ENCODE results near the gene DDX10.

DDX10 gene

GRCh38 chr11:108705061-108705460, 40.2 kb downstream of the DDX10 start:
- TF ChIP-seq, protein P1, sequence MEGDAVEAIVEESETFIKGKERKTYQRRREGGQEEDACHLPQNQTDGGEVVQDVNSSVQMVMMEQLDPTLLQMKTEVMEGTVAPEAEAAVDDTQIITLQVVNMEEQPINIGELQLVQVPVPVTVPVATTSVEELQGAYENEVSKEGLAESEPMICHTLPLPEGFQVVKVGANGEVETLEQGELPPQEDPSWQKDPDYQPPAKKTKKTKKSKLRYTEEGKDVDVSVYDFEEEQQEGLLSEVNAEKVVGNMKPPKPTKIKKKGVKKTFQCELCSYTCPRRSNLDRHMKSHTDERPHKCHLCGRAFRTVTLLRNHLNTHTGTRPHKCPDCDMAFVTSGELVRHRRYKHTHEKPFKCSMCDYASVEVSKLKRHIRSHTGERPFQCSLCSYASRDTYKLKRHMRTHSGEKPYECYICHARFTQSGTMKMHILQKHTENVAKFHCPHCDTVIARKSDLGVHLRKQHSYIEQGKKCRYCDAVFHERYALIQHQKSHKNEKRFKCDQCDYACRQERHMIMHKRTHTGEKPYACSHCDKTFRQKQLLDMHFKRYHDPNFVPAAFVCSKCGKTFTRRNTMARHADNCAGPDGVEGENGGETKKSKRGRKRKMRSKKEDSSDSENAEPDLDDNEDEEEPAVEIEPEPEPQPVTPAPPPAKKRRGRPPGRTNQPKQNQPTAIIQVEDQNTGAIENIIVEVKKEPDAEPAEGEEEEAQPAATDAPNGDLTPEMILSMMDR (IDR thresholded peaks at IDR 0.05; ENCODE audit: control insufficient read depth, insufficient read depth, low read depth, low read length, missing control alignments) = no peak
- H3K4me3 ChIP-seq (ENCODE audit: control insufficient read depth, low read depth, low read length) = no peak overlapping the region
- DNase-seq (ENCODE audit: low read depth) = no peak

DNA sequence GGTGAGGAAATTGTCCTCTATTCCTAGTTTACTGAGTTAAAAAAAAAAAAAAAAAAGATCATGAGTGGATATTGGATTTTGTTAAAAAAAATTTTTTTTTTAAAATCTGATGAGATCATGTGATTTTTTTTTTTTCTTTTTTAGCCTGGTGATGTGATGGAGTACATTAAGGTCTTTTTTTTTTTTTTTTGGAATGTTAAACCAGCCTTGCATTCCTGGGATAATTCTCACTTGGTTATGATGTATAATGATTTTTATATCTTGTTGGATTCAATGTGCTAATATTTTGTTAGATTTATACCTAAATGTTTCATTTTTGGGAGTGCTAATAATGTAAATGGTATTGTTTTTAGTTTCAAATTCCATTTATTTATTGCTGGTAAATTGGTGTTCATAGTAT, 43.3 kb downstream of the DDX10 start:
- DNase-seq (ENCODE audit: low read depth) = no peak
- no peak overlapping the region for H3K4me3 ChIP-seq (ENCODE audit: control insufficient read depth, low read depth, low read length)
- TF ChIP-seq, protein P1 (IDR thresholded peaks at IDR 0.05; ENCODE audit: control insufficient read depth, insufficient read depth, low read depth, low read length, missing control alignments) = no peak

DNA sequence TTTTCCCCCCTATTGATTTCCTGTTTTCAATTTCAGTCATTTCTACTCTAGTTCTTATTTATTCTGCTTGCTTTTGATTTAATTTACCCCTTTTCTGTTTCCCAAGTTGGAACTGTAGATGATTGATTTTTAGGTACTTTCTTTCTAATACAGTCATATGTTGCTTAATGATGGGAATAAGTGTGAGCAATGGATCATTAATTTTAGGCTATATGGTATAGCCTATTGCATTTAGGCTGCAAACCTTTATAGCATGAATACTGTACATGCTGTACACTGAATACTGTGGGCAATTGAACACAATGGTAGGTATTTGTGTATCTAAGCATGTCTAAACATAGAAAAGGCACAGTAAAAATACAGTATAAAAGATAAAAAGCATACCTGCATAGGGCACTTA, 44.9 kb downstream of the DDX10 start:
- TF ChIP-seq, protein P1 (IDR thresholded peaks at IDR 0.05; ENCODE audit: control insufficient read depth, insufficient read depth, low read depth, low read length, missing control alignments) = no peak
- DNase-seq (ENCODE audit: low read depth) = no peak
- H3K4me3 ChIP-seq (ENCODE audit: control insufficient read depth, low read depth, low read length) = no peak overlapping the region

DNA sequence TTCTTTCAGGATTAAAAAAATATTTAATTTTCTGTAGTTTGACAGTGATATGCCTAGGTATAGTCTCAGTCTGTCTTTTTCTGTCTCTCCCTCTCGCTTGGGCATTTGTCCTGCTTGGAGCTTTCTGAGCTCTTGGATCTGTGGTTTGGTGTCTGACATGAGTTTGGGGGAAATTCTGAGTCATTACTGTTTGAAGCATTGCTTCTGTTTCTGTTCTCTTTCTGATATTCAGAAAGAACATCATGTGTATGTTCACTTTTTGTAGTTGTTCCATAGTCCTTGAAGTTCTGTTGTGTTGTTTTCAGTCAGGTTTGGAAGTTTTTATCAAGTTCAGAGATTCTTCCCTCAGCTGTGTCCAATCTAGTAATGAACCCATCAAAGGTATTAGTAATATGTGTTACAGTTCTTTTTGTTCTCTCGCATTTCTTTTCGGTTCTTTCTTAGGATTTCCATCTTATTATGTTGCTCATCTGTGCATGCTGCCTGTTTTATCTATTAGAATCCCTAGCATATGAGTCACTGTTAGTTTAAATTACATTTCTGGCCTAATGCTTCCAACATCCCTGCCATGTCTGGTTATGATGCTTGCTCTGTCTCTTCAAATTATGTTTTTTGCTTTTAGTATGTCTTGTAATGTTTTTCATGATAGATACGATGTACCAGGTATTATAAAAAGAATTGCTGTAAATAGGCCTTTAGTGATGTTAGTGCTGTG, 48.4 kb downstream of the DDX10 start:
- no peak overlapping the region for H3K4me3 ChIP-seq (ENCODE audit: control insufficient read depth, low read depth, low read length)
- TF ChIP-seq, protein P1 (IDR thresholded peaks at IDR 0.05; ENCODE audit: control insufficient read depth, insufficient read depth, low read depth, low read length, missing control alignments) = no peak
- no peak for DNase-seq (ENCODE audit: low read depth)

- TF ChIP-seq, protein P1 (IDR thresholded peaks at IDR 0.05; ENCODE audit: control insufficient read depth, insufficient read depth, low read depth, low read length, missing control alignments) = no peak
- no peak for DNase-seq (ENCODE audit: low read depth)
- no peak overlapping the region for H3K4me3 ChIP-seq (ENCODE audit: control insufficient read depth, low read depth, low read length)
Measured at GRCh38 chr11:108715239-108715638, 50.4 kb downstream of the DDX10 start.

GRCh38 chr11:108718466-108718865, 53.6 kb downstream of the DDX10 start:
- H3K4me3 ChIP-seq (ENCODE audit: control insufficient read depth, low read depth, low read length) = no peak overlapping the region
- no peak for DNase-seq (ENCODE audit: low read depth)
- TF ChIP-seq, protein P1 (IDR thresholded peaks at IDR 0.05; ENCODE audit: control insufficient read depth, insufficient read depth, low read depth, low read length, missing control alignments) = no peak
